ENCODE data around the gene TRPM5. TPM values are rescaled to one million over a fixed set of nuclear protein-coding genes. Genes with fewer than 3 reads are reported as not detected.

The TRPM5 gene
- total and polyA plus RNA-seq, 9 of the 15 experiments (the other 6 are each of a cell fraction or from before 2014, with no cell fraction given) = not detected

- BruUV-seq (replicated peaks) = no TSS peak
- CTCF ChIA-PET (ENCODE audit: low intra/inter-chr PET ratio) = no interaction called here
- Histone ChIP-seq H3K79me2 (ENCODE audit: control insufficient read depth, insufficient read depth, low read length) (no peaks in the 10 kb centered on the region), H2AFZ (ENCODE audit: low read depth, low read length) (no peak overlapping the region), H3K9ac (ENCODE audit: insufficient read depth in 1 of 2, low read depth in 2 of 2, low read length in 2 of 2) (no peak overlapping the region), H3K4me1 (replicated peaks in 1 of 2; ENCODE audit: control insufficient read depth in 2 of 2, insufficient read depth in 2 of 2, low read length in 2 of 2) (peaks cover 0 to 27% of the 10 kb centered on the region in 2 experiments; a peak in 2 of 5 replicates), H3K27ac (ENCODE audit: extremely low read depth, low read depth, low read length) (no peak overlapping the region), H4K20me1 (replicated peaks; ENCODE audit: control insufficient read depth, insufficient read depth, low read length) (peaks cover 6% of the 10 kb centered on the region; the same call in 1 of the 2 replicates), H3K9me1 (ENCODE audit: control insufficient read depth, insufficient read depth, low read length) (peaks cover 2% of the 10 kb centered on the region), H3K4me3 (no peak overlapping the region), H3K36me3 (ENCODE audit: control insufficient read depth, insufficient read depth, low read length) (no peaks in the 10 kb centered on the region), H3K9me3 (replicated peaks; ENCODE audit: control insufficient read depth, insufficient read depth, low read depth, low read length) (no peaks in the 10 kb centered on the region), H3K27me3 (ENCODE audit: control insufficient read depth in 2 of 2, insufficient read depth in 2 of 2, low read length in 2 of 2) (peaks cover 17 to 73% of the 10 kb centered on the region in 2 experiments; a peak in 4 of 5 replicates), H3K4me2 (ENCODE audit: insufficient read depth, low read length) (no peak overlapping the region)
- ATAC-seq (no peak), DNase-seq (ENCODE audit: extremely low read depth in 1 of 4, low spot score in 3 of 4) (no peak), FAIRE-seq (no peak)
- POLR2A ChIA-PET = no interaction called here
- in situ Hi-C loops (cut with MboI) (no loop called here), intact Hi-C loops (cut with micrococcal nuclease) (no loop called here)
- TF ChIP-seq KLF6 (CRISPR knock-in tag; IDR thresholded peaks at IDR 0.05; ENCODE audit: borderline replicate concordance) (no peak), THAP12 (CRISPR knock-in tag; IDR thresholded peaks at IDR 0.05) (no peak), ELK3 (CRISPR knock-in tag; IDR thresholded peaks at IDR 0.05) (no peak), TOE1 (IDR thresholded peaks at IDR 0.05; ENCODE audit: borderline replicate concordance) (no peak), TOE1 (CRISPR knock-in tag; IDR thresholded peaks at IDR 0.05; ENCODE audit: borderline replicate concordance, low read depth) (no peak), SMARCA5 (IDR thresholded peaks at IDR 0.05) (no peak), KDM5B (IDR thresholded peaks at IDR 0.05; ENCODE audit: insufficient replicate concordance, low read depth, low read length) (no peak), STAT5A (IDR thresholded peaks at IDR 0.05; ENCODE audit: borderline replicate concordance, low read length) (no peak), NFATC3 (IDR thresholded peaks at IDR 0.05) (no peak)
- WGBS (ENCODE audit: insufficient coverage, low coverage, missing lambda C conversion rate) = 2% methylated on average over 6 of the region's 9 CpGs
Observed at GRCh38 chr11:2466069-2466801, 21.9 kb upstream of the TRPM5 start.

All from K562 (cell line).